Stimulated activated CD4-positive, alpha-beta T cell treated with anti-CD3 and anti-CD28 coated beads, Interleukin-1b, Interleukin-23, amount 100 ng/mL, for 1 hour (primary cell): ENCODE measurements around the gene GSC.
"Not testable (repeated sequence)": the region's sequence is repeated elsewhere in the genome, so short reads cannot be mapped to it uniquely, and the experiment has no call there.

ENCODE experiments used
- DNase-seq, 2 donors: peaks; one replicate each; pipeline ENCODE4 v3.0.0-alpha.2; 2020; ENCODE audit warnings: low read depth in 2 of 2

Gene GSC

GRCh38 chr14:94771906-94772490 is 2.1 kb upstream of the GSC start:
- DNase-seq: no peak

DNA sequence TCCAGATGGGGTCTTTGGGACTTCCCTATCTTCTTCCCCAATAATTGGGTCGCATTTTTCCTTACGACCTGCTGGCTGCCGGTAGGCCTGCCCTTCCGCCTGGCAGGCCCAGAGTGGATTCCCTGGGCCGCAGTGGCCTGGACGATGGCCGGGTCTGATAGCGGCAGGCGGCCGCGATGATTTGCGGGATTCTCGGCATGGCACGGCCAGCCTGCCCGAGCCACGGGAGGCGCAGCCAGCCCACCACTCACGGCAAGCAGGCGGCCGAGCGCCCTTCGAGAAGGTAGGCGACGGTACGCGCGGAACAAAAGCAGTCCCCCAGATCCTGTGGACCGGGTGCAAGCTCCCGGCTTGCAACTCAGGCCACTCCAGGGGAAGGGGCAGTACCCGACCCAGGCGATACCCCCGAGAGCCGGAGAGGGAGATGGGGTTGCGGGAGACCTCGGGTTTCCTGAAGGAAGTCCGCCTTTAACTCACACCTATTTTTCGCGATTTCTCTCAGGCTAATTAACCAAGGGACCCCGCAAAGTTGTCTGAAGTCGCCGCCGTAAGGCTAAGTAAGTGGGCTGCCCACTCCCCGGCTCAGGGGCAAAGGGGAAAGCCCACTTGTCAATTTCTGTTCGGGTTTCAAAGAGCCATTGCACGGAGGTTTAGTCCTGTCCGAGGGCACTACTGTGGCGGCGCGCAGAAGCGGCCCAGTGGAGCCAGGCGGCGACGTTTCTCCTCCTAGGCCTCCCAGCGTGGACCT is 1.4 kb upstream of the GSC start:
- no peak for DNase-seq

- DNase-seq: no peak
These were observed 873 bp upstream of the GSC start for GRCh38 chr14:94770815-94771157.

DNA sequence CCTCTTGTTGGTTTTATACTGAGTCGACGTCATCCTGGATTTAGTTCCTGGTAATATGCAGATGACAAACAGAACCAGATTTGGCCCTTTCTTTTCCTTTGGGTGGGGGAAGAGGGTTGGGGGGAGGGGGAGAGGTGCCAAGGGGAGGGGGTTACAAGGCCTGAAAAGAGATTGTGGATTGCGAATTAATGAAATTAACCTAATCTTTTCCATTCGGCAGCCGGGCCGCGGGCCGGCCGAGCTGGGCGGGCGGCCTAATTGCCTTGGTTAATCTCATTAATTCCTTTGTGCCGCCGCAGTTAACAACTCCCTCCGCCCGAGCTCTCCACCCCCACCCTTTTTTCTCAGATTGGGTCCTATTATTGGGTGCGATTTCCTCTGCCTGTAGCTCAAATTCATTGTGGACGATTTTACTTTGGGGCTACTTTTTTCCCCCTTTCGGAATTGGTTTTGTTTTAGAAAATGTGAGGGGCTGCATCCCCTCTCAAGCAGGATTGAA is 387 bp upstream of the GSC start:
- DNase-seq: no peak

GRCh38 chr14:94768521-94769390 is 1.2 kb downstream of the GSC start:
- DNase-seq: no peak

GRCh38 chr14:94768141-94768520 is 1.8 kb downstream of the GSC start:
- no peak for DNase-seq

- DNase-seq: no peak
These were observed 2.5 kb downstream of the GSC start for GRCh38 chr14:94767321-94767878.

DNA sequence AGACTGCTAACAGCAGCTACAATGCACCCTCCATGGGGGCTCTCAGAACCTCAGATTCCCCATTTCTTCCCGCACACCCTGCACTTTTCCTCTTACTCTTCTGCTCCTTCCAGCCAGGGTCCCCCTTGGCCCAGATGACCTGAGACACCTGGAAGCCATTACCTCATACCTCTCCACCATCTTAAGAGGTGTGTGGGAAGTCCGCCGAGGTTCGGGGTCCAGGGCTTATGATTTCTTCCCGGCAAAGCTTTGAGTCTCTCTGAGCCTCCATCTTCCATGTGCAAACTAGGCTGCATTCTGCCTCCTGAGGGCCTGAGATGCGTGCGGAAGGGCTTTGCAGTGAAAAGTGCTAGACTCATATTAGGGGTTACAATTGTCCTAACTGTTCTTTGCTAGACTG is 5.3 kb downstream of the GSC start:
- no peak for DNase-seq

- no peak for DNase-seq
These were observed 7.5 kb downstream of the GSC start for GRCh38 chr14:94762431-94762830.

DNA sequence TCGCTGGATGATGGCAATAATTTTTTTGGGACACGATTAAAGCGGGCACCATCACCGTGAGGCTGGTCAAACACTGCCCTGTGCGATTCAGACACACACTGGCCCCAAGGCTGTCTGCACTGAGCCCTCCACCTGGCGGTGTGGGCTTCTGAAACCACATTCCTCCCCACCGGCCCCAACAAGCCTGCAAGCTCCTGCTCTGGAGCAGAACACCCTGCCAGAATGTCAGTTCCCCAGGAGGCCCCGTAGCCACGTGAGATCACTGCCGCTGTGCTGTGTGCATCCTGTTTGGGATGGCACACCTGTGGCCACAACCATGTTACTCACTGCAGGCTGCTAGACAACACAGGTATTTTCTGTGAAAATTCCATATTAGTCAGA is 7.9 kb downstream of the GSC start:
- no peak for DNase-seq

GRCh38 chr14:94761348-94761996 is 8.4 kb downstream of the GSC start:
- no peak for DNase-seq

DNA sequence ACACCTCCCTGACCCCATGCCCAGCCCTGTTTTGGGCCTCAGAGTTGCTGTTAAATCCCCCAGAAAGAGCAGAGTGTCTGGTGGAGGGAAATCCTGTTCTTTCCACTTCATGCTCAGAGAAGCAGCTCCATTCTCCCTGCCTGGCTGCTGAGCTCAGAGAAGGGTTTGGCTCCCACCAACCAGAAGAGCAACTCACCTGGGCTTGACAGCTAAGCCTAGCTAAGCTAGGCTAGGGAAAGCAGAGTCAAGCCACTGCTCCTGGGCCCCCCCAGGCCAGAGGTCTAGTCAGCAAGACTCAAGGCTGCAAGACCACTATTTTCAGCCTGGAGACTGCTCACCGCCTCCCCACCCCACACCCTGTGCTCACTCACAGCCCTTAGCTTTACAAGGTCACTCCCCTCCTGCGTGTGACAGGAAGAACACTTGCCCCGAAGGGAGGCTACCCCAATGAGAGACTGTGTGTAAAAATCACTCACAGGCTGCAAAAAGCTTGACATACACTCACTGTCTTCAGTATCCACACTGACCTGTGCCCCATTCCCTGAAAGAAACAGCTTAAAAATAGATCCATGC is 13.5 kb downstream of the GSC start:
- no peak for DNase-seq

GRCh38 chr14:94754391-94754942 is 15.4 kb downstream of the GSC start:
- DNase-seq: no peak

DNA sequence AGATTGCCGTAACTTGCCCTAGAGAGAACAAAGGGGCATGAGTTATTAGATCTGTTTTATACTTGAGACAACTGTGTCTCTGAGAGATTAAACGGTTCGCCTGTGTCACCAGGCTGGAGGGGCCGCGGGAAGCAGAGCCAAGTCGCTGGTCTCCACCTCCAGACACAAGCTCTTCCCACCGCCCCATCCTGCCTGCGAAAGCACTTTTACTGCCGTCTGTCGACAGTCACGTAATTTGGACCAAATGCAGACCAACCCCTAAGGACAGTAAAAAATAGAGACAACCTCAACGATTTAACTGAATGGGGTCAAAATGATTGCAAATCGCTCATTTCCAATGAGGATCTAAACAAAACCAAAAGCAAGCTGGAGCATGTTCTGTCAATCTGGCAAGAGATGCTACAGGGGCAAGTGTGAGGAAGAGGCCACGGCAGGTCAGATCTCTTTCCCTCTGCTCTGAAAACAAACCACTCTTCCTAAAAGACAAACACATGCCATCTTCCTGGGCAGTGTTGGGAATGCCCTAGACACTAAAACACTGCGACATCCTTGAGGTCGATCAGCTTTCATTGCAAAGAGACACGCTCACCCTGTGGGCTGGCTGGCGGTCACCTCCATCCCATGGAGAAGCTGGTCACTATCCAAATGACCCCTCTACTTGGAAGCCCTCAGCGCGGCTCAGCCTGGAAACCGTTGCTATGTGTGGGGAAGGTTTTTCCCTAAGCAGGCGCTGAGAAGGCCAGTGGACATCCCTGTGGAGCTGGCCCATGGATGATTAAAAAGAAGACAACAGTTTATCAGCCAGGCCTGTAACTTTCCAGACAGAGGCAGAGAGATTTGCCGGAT is 17.1 kb downstream of the GSC start:
- DNase-seq: no peak

DNA sequence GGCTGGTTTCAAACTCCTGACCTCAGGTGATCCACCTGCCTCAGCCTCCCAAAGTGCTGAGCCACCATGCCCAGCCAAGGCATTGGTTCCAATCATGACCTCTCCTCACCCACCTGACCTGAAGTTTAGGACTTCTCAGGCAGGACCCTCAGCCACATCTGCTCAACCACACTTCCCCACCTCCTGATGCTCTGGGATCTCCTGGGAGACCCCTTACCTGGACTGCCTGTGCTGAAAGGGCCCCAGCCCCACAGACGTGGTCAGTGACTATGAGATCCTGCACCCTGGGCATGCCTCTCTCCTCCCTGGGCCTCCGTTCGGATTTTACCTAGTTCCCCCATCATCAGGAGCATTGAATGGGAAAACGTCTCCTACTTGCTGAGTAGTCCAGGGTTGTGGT is 18.0 kb downstream of the GSC start:
- no peak for DNase-seq

DNA sequence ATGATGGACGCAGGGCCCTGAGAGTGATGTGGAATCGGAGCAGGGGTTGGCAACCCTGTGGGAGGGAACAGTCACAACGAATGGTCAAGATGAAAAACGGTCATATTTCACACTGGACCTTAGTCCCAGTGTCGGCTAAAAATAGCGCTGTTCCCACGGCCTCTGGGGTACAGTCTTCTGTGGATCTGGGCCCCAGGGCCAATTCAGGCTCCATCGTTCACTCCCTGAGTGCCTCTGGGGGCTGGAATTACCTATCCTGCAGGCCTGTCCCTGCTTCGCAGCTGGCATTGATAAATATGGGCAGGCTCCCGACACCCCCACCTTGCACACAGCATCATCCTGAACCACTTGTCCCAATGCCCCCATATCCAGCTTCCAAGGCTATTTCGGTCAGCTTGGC is 18.6 kb downstream of the GSC start:
- no peak for DNase-seq

- DNase-seq: no peak
These were observed 19.5 kb downstream of the GSC start for GRCh38 chr14:94750371-94750770.

- DNase-seq: no peak
These were observed 21.1 kb downstream of the GSC start for GRCh38 chr14:94748667-94749347.

DNA sequence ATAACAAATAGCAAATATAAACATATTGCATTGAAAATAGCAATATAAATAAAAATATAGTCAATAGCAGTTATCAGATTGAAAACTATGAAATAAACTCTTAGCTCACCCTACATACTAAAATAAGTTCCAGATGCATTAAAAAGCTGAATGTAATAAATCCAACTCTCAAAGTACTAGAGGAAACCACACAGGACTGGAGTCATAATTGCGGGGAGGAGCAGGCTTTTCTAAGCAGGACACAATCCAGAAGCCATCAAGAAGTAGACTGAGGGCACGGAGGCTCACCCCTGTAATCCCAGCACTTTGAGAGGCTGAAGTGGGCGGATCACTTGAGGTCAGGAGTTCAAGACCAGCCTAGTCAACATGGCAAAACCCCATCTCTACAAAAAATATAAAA is 22.2 kb downstream of the GSC start:
- DNase-seq: no peak

GRCh38 chr14:94747153-94747552 is 22.8 kb downstream of the GSC start:
- not testable (repeated sequence) for DNase-seq
